BE2C (cell line): ENCODE data around the gene POMGNT2.
"Not testable (repeated sequence)": the region's sequence is repeated elsewhere in the genome, so short reads cannot be mapped to it uniquely, and the experiment has no call there.

Source experiments
- DNase-seq: peaks from one replicate; pipeline ENCODE4 v3.0.0-alpha.2; 2020
- H3K27me3 ChIP-seq: fragments of 250-450 bp; sonication (Bioruptor Pico); 2 replicates; pipeline ENCODE4 v1.5.1; 2020; ENCODE audit warnings: mild to moderate bottlenecking
- H3K36me3 ChIP-seq: fragments of 250-450 bp; sonication (Bioruptor Pico); 2 replicates; pipeline ENCODE4 v1.5.1; 2020; ENCODE audit warnings: mild to moderate bottlenecking
- H3K4me1 ChIP-seq: fragments of 250-450 bp; sonication (Bioruptor Pico); 2 replicates; pipeline ENCODE4 v1.5.1; 2020
- H3K4me3 ChIP-seq: 2 replicates; pipeline ENCODE4 v1.5.1; 2011; ENCODE audit warnings: low read depth, low read length
- H3K9me3 ChIP-seq: fragments of 250-450 bp; sonication (Bioruptor Pico); 2 replicates; pipeline ENCODE4 v1.5.1; 2020
- TF ChIP-seq, protein P1 (sequence below): IDR thresholded peaks from 2 replicates; pipeline ENCODE4 v1.5.1; 2012; ENCODE audit warnings: mild to moderate bottlenecking, low read depth, low read length

Gene POMGNT2

DNA sequence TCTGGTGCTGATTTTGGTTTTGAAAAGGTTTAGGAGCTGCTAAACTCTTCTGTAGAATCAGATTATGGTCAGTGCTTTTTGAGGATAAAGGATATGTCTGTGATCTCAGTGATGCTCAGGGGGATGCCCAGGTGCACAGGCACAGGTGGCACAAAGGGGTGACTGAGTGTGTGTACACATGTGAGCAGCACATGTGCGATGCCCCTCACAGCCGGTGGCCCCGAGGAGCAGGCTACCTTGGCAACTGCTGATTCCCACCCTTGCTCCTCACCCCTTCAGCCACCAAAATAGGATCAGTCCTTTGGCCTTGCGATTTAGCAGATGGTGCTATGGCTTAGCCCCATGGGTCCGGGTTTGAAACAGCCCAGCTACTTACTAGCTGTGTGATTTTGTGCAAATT lies 51.1 kb downstream of the POMGNT2 start:
- Histone ChIP-seq H3K4me1 (no peaks in the 10 kb centered on the region), H3K27me3 (no peaks in the 10 kb centered on the region), H3K36me3 (no peaks in the 10 kb centered on the region), H3K9me3 (no peaks in the 10 kb centered on the region), H3K4me3 (no peak overlapping the region)
- no peak for DNase-seq
- TF ChIP-seq, protein P1, sequence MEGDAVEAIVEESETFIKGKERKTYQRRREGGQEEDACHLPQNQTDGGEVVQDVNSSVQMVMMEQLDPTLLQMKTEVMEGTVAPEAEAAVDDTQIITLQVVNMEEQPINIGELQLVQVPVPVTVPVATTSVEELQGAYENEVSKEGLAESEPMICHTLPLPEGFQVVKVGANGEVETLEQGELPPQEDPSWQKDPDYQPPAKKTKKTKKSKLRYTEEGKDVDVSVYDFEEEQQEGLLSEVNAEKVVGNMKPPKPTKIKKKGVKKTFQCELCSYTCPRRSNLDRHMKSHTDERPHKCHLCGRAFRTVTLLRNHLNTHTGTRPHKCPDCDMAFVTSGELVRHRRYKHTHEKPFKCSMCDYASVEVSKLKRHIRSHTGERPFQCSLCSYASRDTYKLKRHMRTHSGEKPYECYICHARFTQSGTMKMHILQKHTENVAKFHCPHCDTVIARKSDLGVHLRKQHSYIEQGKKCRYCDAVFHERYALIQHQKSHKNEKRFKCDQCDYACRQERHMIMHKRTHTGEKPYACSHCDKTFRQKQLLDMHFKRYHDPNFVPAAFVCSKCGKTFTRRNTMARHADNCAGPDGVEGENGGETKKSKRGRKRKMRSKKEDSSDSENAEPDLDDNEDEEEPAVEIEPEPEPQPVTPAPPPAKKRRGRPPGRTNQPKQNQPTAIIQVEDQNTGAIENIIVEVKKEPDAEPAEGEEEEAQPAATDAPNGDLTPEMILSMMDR, result no peak

DNA sequence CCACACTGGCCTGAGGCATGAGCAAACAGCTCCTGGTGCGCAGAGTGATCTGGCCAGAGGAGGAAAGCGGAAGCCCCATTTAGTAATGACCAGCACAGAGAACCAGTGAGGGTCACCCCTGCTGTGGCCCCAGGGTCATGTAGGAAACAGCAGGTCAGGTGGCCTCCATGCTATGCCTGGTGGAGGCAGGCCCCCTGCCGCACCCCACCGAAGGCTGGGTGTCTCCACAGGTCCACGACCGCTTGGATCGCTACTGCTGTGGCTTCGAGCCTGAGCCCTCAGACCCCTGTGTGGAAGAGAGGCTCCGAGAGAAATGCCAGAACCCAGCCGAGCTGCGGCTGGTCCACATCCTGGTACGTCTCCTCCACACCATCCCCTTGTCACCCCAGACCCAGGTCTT lies 52.6 kb downstream of the POMGNT2 start:
- Histone ChIP-seq H3K9me3 (no peaks in the 10 kb centered on the region), H3K36me3 (no peaks in the 10 kb centered on the region), H3K4me3 (no peak overlapping the region), H3K4me1 (no peaks in the 10 kb centered on the region), H3K27me3 (no peaks in the 10 kb centered on the region)
- TF ChIP-seq, protein P1, result no peak
- no peak for DNase-seq

DNA sequence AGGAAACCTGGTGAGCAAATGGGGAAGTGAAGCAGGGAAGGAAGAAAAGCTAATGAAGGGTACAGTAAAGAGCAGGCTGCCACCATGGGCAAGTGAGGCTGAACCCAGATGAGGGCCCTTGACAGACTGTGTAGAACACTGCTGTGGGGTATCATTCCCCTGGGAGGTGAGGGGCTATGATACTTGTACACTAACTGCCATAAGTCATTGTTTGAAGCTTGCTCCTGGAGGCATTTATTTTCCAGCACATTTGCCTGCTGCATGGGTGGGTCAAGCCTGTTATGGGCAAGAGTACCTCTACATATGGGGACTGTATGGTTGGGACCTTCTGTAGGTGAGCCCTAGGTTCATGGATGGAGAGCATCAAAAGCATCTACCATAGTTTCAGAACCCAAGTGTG lies 57.4 kb downstream of the POMGNT2 start:
- no peaks in the 10 kb centered on the region for H3K27me3 ChIP-seq
- TF ChIP-seq, protein P1, result no peak
- no peaks in the 10 kb centered on the region for H3K36me3 ChIP-seq
- H3K4me3 ChIP-seq, result no peak overlapping the region
- H3K4me1 ChIP-seq, result no peaks in the 10 kb centered on the region
- H3K9me3 ChIP-seq, result no peaks in the 10 kb centered on the region
- DNase-seq, result no peak

GRCh38 chr3:43046583-43046982 lies 59.3 kb downstream of the POMGNT2 start:
- TF ChIP-seq, protein P1, result no peak
- H3K4me1 ChIP-seq, result no peaks in the 10 kb centered on the region
- no peak overlapping the region for H3K4me3 ChIP-seq
- DNase-seq, result no peak
- no peaks in the 10 kb centered on the region for H3K27me3 ChIP-seq
- no peaks in the 10 kb centered on the region for H3K36me3 ChIP-seq
- H3K9me3 ChIP-seq, result no peaks in the 10 kb centered on the region

DNA sequence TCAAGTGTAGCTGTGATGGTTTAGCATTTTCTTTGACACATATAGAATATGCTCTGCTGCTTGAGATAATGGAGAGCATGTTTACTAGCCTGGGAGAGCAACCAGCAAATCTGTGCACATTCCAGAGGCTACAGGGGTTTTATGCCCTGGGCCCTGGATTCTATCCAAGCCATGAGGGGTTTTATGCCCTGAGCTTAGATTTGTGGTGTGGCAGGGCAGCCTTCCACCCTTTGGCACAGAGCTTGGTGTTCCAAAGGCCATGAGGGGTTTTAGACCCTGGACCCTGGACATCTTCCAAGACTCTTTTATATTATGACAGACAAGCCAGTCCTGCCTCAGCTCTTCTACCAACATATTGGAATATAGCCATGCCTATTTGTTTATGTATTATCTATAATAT lies 60.8 kb downstream of the POMGNT2 start:
- not testable (repeated sequence) for H3K9me3 ChIP-seq, H3K4me1 ChIP-seq, H3K4me3 ChIP-seq, DNase-seq, H3K36me3 ChIP-seq, H3K27me3 ChIP-seq

DNA sequence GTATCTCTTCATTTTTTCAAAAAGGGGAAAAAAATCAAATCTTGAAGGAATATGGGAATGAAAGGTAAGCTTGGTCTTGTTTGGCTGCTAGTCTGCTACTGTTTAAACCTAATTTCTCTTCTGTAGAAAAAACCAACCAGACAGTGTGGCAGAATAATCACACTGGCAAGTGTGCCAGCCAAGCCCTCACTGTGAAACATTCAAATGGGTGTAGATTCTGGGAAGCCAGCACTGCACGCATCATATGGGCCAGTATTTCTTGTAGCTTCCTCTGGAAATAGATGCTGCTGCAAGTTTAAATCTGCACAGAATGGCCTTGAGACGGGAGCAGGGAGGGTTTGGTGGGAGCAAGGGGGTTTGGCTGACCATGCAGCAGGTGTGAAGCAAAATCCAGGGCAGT lies 62.1 kb downstream of the POMGNT2 start:
- Histone ChIP-seq H3K4me3 (no peak overlapping the region), H3K9me3 (no peaks in the 10 kb centered on the region), H3K27me3 (no peaks in the 10 kb centered on the region), H3K36me3 (no peaks in the 10 kb centered on the region), H3K4me1 (no peaks in the 10 kb centered on the region)
- TF ChIP-seq, protein P1, result no peak
- no peak for DNase-seq
